ENCODE data around the gene KCNH1. TPM values are rescaled to one million over a fixed set of nuclear protein-coding genes. Genes with fewer than 3 reads are reported as not detected.

The KCNH1 gene
- total and polyA plus RNA-seq, 2 donors from 2014 or later, result 0.54 TPM; not detected in 1

GRCh38 chr1:210917560-210918169 lies 216.3 kb downstream of the KCNH1 start:
- no peak for DNase-seq
- no peak overlapping the region for H3K4me3 ChIP-seq (ENCODE audit: low read length in 3 of 3)
- TF ChIP-seq, protein P1, sequence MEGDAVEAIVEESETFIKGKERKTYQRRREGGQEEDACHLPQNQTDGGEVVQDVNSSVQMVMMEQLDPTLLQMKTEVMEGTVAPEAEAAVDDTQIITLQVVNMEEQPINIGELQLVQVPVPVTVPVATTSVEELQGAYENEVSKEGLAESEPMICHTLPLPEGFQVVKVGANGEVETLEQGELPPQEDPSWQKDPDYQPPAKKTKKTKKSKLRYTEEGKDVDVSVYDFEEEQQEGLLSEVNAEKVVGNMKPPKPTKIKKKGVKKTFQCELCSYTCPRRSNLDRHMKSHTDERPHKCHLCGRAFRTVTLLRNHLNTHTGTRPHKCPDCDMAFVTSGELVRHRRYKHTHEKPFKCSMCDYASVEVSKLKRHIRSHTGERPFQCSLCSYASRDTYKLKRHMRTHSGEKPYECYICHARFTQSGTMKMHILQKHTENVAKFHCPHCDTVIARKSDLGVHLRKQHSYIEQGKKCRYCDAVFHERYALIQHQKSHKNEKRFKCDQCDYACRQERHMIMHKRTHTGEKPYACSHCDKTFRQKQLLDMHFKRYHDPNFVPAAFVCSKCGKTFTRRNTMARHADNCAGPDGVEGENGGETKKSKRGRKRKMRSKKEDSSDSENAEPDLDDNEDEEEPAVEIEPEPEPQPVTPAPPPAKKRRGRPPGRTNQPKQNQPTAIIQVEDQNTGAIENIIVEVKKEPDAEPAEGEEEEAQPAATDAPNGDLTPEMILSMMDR (IDR thresholded peaks at IDR 0.05; ENCODE audit: borderline replicate concordance, extremely low read depth, insufficient read depth), result no peak
- H3K4me1 ChIP-seq (ENCODE audit: control insufficient read depth in 2 of 3, insufficient read depth in 2 of 3, low read depth in 1 of 3, low read length in 3 of 3), result no peaks in the 10 kb centered on the region
- no peaks in the 10 kb centered on the region for H3K9me3 ChIP-seq (ENCODE audit: control insufficient read depth in 2 of 3, insufficient read depth in 1 of 3, low read length in 3 of 3)
- FAIRE-seq, result no peak
- H3K27me3 ChIP-seq (ENCODE audit: control insufficient read depth, insufficient read depth, low read length), result no peaks in the 10 kb centered on the region
- H3K27ac ChIP-seq (ENCODE audit: low read depth in 2 of 2, low read length in 2 of 2), result no peak overlapping the region
- intact Hi-C loops (cut with DNase I), result no loop called here
- H3K36me3 ChIP-seq (ENCODE audit: control insufficient read depth in 2 of 3, insufficient read depth in 3 of 3, low read length in 3 of 3), result no peaks in the 10 kb centered on the region
- H3K9ac ChIP-seq (ENCODE audit: low read length in 3 of 3), result no peak overlapping the region

DNA sequence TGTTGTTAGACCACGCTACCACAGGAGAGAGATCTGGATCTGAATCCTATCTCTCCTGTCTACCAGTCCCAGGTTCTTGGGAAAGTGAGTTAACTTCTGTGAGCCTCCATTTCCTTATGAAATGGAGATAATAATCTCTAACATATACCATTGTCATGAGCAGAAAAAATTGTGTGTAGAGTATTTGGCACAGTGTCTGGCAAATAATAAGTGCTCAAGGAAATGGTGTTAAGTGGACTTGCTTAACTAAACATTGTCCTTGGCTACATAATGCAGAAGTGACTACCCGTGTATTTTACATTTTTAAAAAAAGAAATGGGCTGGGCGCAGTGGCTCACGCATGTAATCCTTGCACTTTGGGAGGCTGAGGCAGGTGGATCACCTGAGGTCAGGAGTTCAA lies 217.4 kb downstream of the KCNH1 start:
- no peaks in the 10 kb centered on the region for H3K36me3 ChIP-seq (ENCODE audit: control insufficient read depth in 2 of 3, insufficient read depth in 3 of 3, low read length in 3 of 3)
- FAIRE-seq (no peak), DNase-seq (no peak)
- H3K27ac ChIP-seq (ENCODE audit: low read depth in 2 of 2, low read length in 2 of 2), result no peak overlapping the region
- H3K9ac ChIP-seq (ENCODE audit: low read length in 3 of 3), result no peak overlapping the region
- H3K27me3 ChIP-seq (ENCODE audit: control insufficient read depth, insufficient read depth, low read length), result no peaks in the 10 kb centered on the region
- no peaks in the 10 kb centered on the region for H3K4me1 ChIP-seq (ENCODE audit: control insufficient read depth in 2 of 3, insufficient read depth in 2 of 3, low read depth in 1 of 3, low read length in 3 of 3)
- no peak overlapping the region for H3K4me3 ChIP-seq (ENCODE audit: low read length in 3 of 3)
- no peaks in the 10 kb centered on the region for H3K9me3 ChIP-seq (ENCODE audit: control insufficient read depth in 2 of 3, insufficient read depth in 1 of 3, low read length in 3 of 3)
- intact Hi-C loops (cut with DNase I), result no loop called here
- TF ChIP-seq, protein P1 (IDR thresholded peaks at IDR 0.05; ENCODE audit: borderline replicate concordance, extremely low read depth, insufficient read depth), result no peak

GRCh38 chr1:210915890-210916507 lies 217.9 kb downstream of the KCNH1 start:
- intact Hi-C loops (cut with DNase I), result no loop called here
- Histone ChIP-seq H3K9me3 (ENCODE audit: control insufficient read depth in 2 of 3, insufficient read depth in 1 of 3, low read length in 3 of 3) (no peaks in the 10 kb centered on the region), H3K9ac (ENCODE audit: low read length in 3 of 3) (no peak overlapping the region), H3K27ac (ENCODE audit: low read depth in 2 of 2, low read length in 2 of 2) (no peak overlapping the region), H3K4me3 (ENCODE audit: low read length in 3 of 3) (no peak overlapping the region), H3K36me3 (ENCODE audit: control insufficient read depth in 2 of 3, insufficient read depth in 3 of 3, low read length in 3 of 3) (no peaks in the 10 kb centered on the region), H3K4me1 (ENCODE audit: control insufficient read depth in 2 of 3, insufficient read depth in 2 of 3, low read depth in 1 of 3, low read length in 3 of 3) (no peaks in the 10 kb centered on the region), H3K27me3 (ENCODE audit: control insufficient read depth, insufficient read depth, low read length) (no peaks in the 10 kb centered on the region)
- peak in 2 of 5 donors; percentile 0 to 2 for DNase-seq
- FAIRE-seq, result no peak
- TF ChIP-seq, protein P1 (IDR thresholded peaks at IDR 0.05; ENCODE audit: borderline replicate concordance, extremely low read depth, insufficient read depth), result no peak

Data from kidney (tissue), 14 donors.